Hepatocyte (in vitro differentiated cells): ENCODE measurements around the gene INTS6.

Source experiments
- EZH2 ChIP-seq: fragments of 200-600 bp; sonication (generic); IDR thresholded peaks from 2 replicates; pipeline ENCODE4 v1.6.1; 2016; ENCODE audit warnings: antibody characterized with exemption, mild to moderate bottlenecking, borderline replicate concordance
- EZH2phosphoT487 ChIP-seq: fragments of 200-600 bp; sonication (generic); IDR thresholded peaks from one replicate; pipeline ENCODE4 v1.6.1; 2018; ENCODE audit warnings: antibody characterized with exemption, mild to moderate bottlenecking, low read depth, moderate library complexity; ENCODE audit not compliant: unreplicated experiment, severe bottlenecking
- TF ChIP-seq, protein P1 (sequence below): fragments of 200-600 bp; sonication (generic); IDR thresholded peaks from 2 replicates; pipeline ENCODE4 v1.5.1; 2016; ENCODE audit warnings: antibody characterized with exemption, mild to moderate bottlenecking; ENCODE audit not compliant: poor library complexity

DNA sequence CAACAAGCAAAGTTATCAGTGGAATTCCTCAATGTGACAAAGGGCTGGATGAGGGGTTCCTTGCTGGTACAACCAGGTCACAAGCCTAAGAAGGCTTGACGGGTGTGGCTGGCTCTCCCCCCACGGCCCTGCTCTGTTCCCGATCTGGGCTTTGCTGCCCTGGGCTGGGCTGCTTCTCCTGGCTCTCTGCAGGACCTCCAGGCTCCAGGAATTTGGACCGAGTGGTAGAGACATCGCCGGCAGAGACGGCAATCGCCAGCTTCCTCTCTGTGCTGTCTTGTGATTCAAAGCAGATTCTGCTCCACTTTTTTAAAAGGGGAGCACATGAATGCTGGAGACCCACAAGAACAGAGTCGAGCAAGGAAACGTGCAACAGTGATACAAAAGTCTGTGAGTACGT lies 113.5 kb downstream of the INTS6 start, which contains the start of gene SERPINE3:
- TF ChIP-seq, protein P1, sequence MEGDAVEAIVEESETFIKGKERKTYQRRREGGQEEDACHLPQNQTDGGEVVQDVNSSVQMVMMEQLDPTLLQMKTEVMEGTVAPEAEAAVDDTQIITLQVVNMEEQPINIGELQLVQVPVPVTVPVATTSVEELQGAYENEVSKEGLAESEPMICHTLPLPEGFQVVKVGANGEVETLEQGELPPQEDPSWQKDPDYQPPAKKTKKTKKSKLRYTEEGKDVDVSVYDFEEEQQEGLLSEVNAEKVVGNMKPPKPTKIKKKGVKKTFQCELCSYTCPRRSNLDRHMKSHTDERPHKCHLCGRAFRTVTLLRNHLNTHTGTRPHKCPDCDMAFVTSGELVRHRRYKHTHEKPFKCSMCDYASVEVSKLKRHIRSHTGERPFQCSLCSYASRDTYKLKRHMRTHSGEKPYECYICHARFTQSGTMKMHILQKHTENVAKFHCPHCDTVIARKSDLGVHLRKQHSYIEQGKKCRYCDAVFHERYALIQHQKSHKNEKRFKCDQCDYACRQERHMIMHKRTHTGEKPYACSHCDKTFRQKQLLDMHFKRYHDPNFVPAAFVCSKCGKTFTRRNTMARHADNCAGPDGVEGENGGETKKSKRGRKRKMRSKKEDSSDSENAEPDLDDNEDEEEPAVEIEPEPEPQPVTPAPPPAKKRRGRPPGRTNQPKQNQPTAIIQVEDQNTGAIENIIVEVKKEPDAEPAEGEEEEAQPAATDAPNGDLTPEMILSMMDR = no peak
- no peak for TF ChIP-seq EZH2
- TF ChIP-seq EZH2phosphoT487 = no peak
